Liver (tissue), 3 donors: ENCODE measurements around the gene CDIPT.

Experiments used
- ATF3 ChIP-seq: IDR thresholded peaks from 2 replicates; pipeline ENCODE4 v1.6.1; 2016; ENCODE audit warnings: antibody characterized with exemption
- CTCF ChIP-seq: fragments of 150-350 bp; IDR thresholded peaks from 2 replicates; pipeline ENCODE4 v1.5.1; 2017; ENCODE audit warnings: improper control_type of control experiment, low read depth, low read length; ENCODE audit not compliant: missing input control
- FOXA1 ChIP-seq: IDR thresholded peaks from 2 replicates; pipeline ENCODE4 v1.6.1; 2016; ENCODE audit warnings: antibody characterized with exemption
- GABPA ChIP-seq, 2 donors: IDR thresholded peaks in 1 of 2; conservative IDR thresholded peaks in 1 of 2; 2 replicates each; pipeline ENCODE4 v1.6.1; 2016; ENCODE audit warnings: antibody characterized with exemption in 2 of 2, mild to moderate bottlenecking in 1 of 2, moderate library complexity in 1 of 2
- JUND ChIP-seq, 2 donors: IDR thresholded peaks; 2 replicates each; pipeline ENCODE4 v1.6.1; 2016; ENCODE audit warnings: antibody characterized with exemption in 2 of 2
- MAX ChIP-seq: IDR thresholded peaks from 2 replicates; pipeline ENCODE4 v1.6.1; 2016; ENCODE audit warnings: antibody characterized with exemption
- NR2F2 ChIP-seq: IDR thresholded peaks from 2 replicates; pipeline ENCODE4 v1.6.1; 2016; ENCODE audit warnings: antibody characterized with exemption
- RAD21 ChIP-seq, 2 donors: IDR thresholded peaks; 2 replicates each; pipeline ENCODE4 v1.6.1; 2016; ENCODE audit warnings: antibody characterized with exemption in 2 of 2, mild to moderate bottlenecking in 2 of 2
- REST ChIP-seq: IDR thresholded peaks from 2 replicates; pipeline ENCODE4 v1.6.1; 2016; ENCODE audit warnings: antibody characterized with exemption, mild to moderate bottlenecking
- RXRA ChIP-seq, 2 donors: IDR thresholded peaks; 2 replicates each; pipeline ENCODE4 v1.6.1; 2017 to 2018; ENCODE audit warnings: antibody characterized with exemption in 2 of 2, mild to moderate bottlenecking in 1 of 2
- SP1 ChIP-seq: IDR thresholded peaks from 2 replicates; pipeline ENCODE4 v1.6.1; 2018; ENCODE audit warnings: antibody characterized with exemption, mild to moderate bottlenecking
- TAF1 ChIP-seq: conservative IDR thresholded peaks from 2 replicates; pipeline ENCODE4 v1.6.1; 2016; ENCODE audit warnings: antibody characterized with exemption, mild to moderate bottlenecking
- YY1 ChIP-seq: IDR thresholded peaks from 2 replicates; pipeline ENCODE4 v1.6.1; 2016; ENCODE audit warnings: antibody characterized with exemption, mild to moderate bottlenecking
- ZBTB33 ChIP-seq: IDR thresholded peaks from 2 replicates; pipeline ENCODE4 v1.6.1; 2016; ENCODE audit warnings: antibody characterized with exemption
- donor health status: healthy.
- donor health status: healthy.

- TF ChIP-seq RAD21 (IDR thresholded peaks at IDR 0.05) (no peak), YY1 (no peak), CTCF (no peak), TAF1 (no peak), REST (no peak), ZBTB33 (no peak), MAX (no peak), JUND (IDR thresholded peaks at IDR 0.05) (no peak), GABPA (IDR thresholded peaks at IDR 0.05 in 1 of 2, conservative IDR thresholded peaks at IDR 0.05 in 1 of 2) (no peak), RXRA (IDR thresholded peaks at IDR 0.05) (no peak), FOXA1 (no peak), SP1 (no peak), NR2F2 (no peak), ATF3 (no peak)
Observed at GRCh38 chr16:29876594-29877249, 13.7 kb upstream of the CDIPT start.
